ENCODE measurements around the gene TREM2.

The TREM2 gene

DNA sequence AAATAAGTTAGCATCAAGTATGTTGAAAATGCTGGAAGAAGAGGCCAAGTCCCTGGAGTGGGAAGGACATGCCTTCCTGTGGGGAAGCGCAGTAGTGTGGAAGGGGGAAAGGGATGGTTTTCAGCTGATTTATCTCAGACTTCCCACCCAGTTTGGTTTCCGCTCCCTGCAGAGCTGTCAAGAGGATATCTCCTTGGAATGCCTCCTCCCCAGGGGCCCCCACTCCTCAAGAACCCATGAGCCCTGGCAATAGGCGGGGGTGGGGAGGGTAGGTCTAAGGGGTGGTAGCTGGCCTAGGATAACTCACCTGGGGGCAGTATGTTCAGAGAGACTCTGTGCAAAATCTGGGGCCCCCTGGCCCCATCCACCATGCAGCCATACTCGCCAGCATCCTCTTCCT is 9.5 kb downstream of the TREM2 start:
- H3K27me3 ChIP-seq (replicated peaks; ENCODE audit: insufficient read depth, low read length) = no peaks in the 10 kb centered on the region
- H3K79me2 ChIP-seq (ENCODE audit: low read length) = no peaks in the 10 kb centered on the region
- TF ChIP-seq, protein P1, sequence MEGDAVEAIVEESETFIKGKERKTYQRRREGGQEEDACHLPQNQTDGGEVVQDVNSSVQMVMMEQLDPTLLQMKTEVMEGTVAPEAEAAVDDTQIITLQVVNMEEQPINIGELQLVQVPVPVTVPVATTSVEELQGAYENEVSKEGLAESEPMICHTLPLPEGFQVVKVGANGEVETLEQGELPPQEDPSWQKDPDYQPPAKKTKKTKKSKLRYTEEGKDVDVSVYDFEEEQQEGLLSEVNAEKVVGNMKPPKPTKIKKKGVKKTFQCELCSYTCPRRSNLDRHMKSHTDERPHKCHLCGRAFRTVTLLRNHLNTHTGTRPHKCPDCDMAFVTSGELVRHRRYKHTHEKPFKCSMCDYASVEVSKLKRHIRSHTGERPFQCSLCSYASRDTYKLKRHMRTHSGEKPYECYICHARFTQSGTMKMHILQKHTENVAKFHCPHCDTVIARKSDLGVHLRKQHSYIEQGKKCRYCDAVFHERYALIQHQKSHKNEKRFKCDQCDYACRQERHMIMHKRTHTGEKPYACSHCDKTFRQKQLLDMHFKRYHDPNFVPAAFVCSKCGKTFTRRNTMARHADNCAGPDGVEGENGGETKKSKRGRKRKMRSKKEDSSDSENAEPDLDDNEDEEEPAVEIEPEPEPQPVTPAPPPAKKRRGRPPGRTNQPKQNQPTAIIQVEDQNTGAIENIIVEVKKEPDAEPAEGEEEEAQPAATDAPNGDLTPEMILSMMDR (IDR thresholded peaks at IDR 0.05; ENCODE audit: low read length) = no peak
- no peak for TF ChIP-seq EZH2 (optimal IDR thresholded peaks at IDR 0.05; ENCODE audit: low read depth, low read length)
- no peaks in the 10 kb centered on the region for H3K4me1 ChIP-seq (ENCODE audit: low read length)
- H3K36me3 ChIP-seq (replicated peaks; ENCODE audit: insufficient read depth, low read length) = no peaks in the 10 kb centered on the region
- no peak for DNase-seq
- H3K9me3 ChIP-seq (replicated peaks; ENCODE audit: insufficient read depth, low read length) = no peaks in the 10 kb centered on the region
- H3K9ac ChIP-seq (ENCODE audit: low read length) = no peak overlapping the region
- H4K20me1 ChIP-seq (ENCODE audit: insufficient read depth, low read length) = no peaks in the 10 kb centered on the region
- H3K4me2 ChIP-seq (ENCODE audit: low read depth, low read length) = no peak overlapping the region
- H2AFZ ChIP-seq (ENCODE audit: low read length) = no peak overlapping the region
- H3F3A ChIP-seq (ENCODE audit: insufficient read depth, low read length) = no peaks in the 10 kb centered on the region
- H3K4me3 ChIP-seq (ENCODE audit: low read length) = no peak overlapping the region
- H3K27ac ChIP-seq (ENCODE audit: low read length) = no peak overlapping the region
- H3K9me2 ChIP-seq (replicated peaks; ENCODE audit: insufficient read depth, low read length) = no peaks in the 10 kb centered on the region

DNA sequence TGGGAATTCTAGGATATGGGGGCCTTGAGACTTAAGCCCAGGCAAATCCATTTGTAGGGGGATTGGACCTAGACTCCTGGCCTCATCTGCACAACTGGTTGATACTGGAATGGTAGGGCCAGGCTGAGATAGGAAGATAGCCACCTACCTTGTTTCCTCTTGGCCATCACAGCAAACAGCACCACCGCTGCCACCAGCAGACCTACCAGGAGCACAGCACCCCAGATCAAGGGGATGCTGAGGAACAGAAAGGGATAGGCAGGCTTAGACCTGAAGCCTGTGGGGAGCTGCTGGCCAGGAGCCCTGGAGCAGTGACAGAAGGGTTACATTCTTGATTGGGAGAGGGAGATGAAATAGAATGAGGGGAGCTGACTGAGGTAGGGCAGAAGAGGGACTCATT is 12.2 kb downstream of the TREM2 start:
- Histone ChIP-seq H3K27me3 (replicated peaks; ENCODE audit: insufficient read depth, low read length) (no peaks in the 10 kb centered on the region), H3K9me3 (replicated peaks; ENCODE audit: insufficient read depth, low read length) (no peaks in the 10 kb centered on the region), H3K36me3 (replicated peaks; ENCODE audit: insufficient read depth, low read length) (no peaks in the 10 kb centered on the region), H3K9me2 (replicated peaks; ENCODE audit: insufficient read depth, low read length) (no peaks in the 10 kb centered on the region), H2AFZ (ENCODE audit: low read length) (no peak overlapping the region), H3K79me2 (ENCODE audit: low read length) (no peaks in the 10 kb centered on the region), H3K4me1 (ENCODE audit: low read length) (no peaks in the 10 kb centered on the region), H3K4me3 (ENCODE audit: low read length) (no peak overlapping the region), H3K4me2 (ENCODE audit: low read depth, low read length) (no peak overlapping the region), H4K20me1 (ENCODE audit: insufficient read depth, low read length) (no peaks in the 10 kb centered on the region), H3F3A (ENCODE audit: insufficient read depth, low read length) (no peaks in the 10 kb centered on the region), H3K9ac (ENCODE audit: low read length) (no peak overlapping the region), H3K27ac (ENCODE audit: low read length) (no peak overlapping the region)
- no peak for DNase-seq
- TF ChIP-seq EZH2phosphoT487 (IDR thresholded peaks at IDR 0.05; ENCODE audit: low read length) (no peak), EZH2 (optimal IDR thresholded peaks at IDR 0.05; ENCODE audit: low read depth, low read length) (no peak)
- TF ChIP-seq, protein P1 (IDR thresholded peaks at IDR 0.05; ENCODE audit: low read length) = no peak

- no peak for DNase-seq
- H3K9me2 ChIP-seq (replicated peaks; ENCODE audit: insufficient read depth, low read length) = no peaks in the 10 kb centered on the region
- no peak overlapping the region for H2AFZ ChIP-seq (ENCODE audit: low read length)
- H3K9me3 ChIP-seq (replicated peaks; ENCODE audit: insufficient read depth, low read length) = no peaks in the 10 kb centered on the region
- H3K4me2 ChIP-seq (ENCODE audit: low read depth, low read length) = no peak overlapping the region
- no peak overlapping the region for H3K4me3 ChIP-seq (ENCODE audit: low read length)
- H3K36me3 ChIP-seq (replicated peaks; ENCODE audit: insufficient read depth, low read length) = no peaks in the 10 kb centered on the region
- no peaks in the 10 kb centered on the region for H3K27me3 ChIP-seq (replicated peaks; ENCODE audit: insufficient read depth, low read length)
- H3K27ac ChIP-seq (ENCODE audit: low read length) = no peak overlapping the region
- H3K9ac ChIP-seq (ENCODE audit: low read length) = no peak overlapping the region
- TF ChIP-seq EZH2phosphoT487 (IDR thresholded peaks at IDR 0.05; ENCODE audit: low read length) (no peak), EZH2 (optimal IDR thresholded peaks at IDR 0.05; ENCODE audit: low read depth, low read length) (no peak)
- TF ChIP-seq, protein P1 (IDR thresholded peaks at IDR 0.05; ENCODE audit: low read length) = no peak
- no peaks in the 10 kb centered on the region for H3K4me1 ChIP-seq (ENCODE audit: low read length)
- no peaks in the 10 kb centered on the region for H3K79me2 ChIP-seq (ENCODE audit: low read length)
- H4K20me1 ChIP-seq (ENCODE audit: insufficient read depth, low read length) = no peaks in the 10 kb centered on the region
- no peaks in the 10 kb centered on the region for H3F3A ChIP-seq (ENCODE audit: insufficient read depth, low read length)
These were observed 15.0 kb downstream of the TREM2 start for GRCh38 chr6:41147917-41148316.

All from MM.1S (cell line).